PFSK-1 (cell line): ENCODE results near the gene TMEM11.

Experiments used
- POLR2AphosphoS5 ChIP-seq: IDR thresholded peaks from 2 replicates; pipeline ENCODE4 v1.6.1; 2012; ENCODE audit warnings: low read depth, mild to moderate bottlenecking, control low read depth, low read length, moderate library complexity
- TAF1 ChIP-seq: IDR thresholded peaks from 2 replicates; pipeline ENCODE4 v1.6.1; 2012; ENCODE audit warnings: low read length, control low read depth, borderline replicate concordance; ENCODE audit not compliant: insufficient read depth
- TF ChIP-seq, protein P1 (sequence below), 2 experiments: IDR thresholded peaks; 2 replicates each; pipeline versions ENCODE4 v1.6.1 to v1.8.0; 2011 to 2012; ENCODE audit warnings: low read depth in 2 of 2, low read length in 2 of 2, control low read depth in 1 of 2, inconsistent platforms in 1 of 2, mild to moderate bottlenecking in 1 of 2, moderate library complexity in 1 of 2; ENCODE audit not compliant: insufficient read depth in 1 of 2

DNA sequence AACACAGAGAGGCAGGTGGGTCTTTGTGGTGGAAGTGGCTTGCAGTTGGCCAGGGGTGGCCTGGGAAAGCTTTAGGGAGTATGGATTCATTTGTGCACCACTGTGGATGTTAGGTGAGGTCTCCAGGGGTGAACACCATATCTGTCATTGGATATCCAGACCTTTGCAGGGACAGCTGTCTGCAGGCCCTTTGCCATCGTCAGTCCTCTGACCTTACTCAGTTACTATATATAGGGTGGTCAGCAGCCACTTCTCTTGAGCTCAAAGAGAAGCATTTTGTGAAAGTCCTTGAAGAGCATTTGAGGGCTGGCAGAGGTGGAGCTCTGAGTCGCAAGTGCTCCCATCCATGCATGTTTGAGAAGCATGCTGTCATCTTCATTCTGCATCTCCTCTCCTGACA, 40.4 kb downstream of the TMEM11 start:
- TF ChIP-seq, protein P1, sequence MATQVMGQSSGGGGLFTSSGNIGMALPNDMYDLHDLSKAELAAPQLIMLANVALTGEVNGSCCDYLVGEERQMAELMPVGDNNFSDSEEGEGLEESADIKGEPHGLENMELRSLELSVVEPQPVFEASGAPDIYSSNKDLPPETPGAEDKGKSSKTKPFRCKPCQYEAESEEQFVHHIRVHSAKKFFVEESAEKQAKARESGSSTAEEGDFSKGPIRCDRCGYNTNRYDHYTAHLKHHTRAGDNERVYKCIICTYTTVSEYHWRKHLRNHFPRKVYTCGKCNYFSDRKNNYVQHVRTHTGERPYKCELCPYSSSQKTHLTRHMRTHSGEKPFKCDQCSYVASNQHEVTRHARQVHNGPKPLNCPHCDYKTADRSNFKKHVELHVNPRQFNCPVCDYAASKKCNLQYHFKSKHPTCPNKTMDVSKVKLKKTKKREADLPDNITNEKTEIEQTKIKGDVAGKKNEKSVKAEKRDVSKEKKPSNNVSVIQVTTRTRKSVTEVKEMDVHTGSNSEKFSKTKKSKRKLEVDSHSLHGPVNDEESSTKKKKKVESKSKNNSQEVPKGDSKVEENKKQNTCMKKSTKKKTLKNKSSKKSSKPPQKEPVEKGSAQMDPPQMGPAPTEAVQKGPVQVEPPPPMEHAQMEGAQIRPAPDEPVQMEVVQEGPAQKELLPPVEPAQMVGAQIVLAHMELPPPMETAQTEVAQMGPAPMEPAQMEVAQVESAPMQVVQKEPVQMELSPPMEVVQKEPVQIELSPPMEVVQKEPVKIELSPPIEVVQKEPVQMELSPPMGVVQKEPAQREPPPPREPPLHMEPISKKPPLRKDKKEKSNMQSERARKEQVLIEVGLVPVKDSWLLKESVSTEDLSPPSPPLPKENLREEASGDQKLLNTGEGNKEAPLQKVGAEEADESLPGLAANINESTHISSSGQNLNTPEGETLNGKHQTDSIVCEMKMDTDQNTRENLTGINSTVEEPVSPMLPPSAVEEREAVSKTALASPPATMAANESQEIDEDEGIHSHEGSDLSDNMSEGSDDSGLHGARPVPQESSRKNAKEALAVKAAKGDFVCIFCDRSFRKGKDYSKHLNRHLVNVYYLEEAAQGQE (IDR thresholded peaks at IDR 0.05; ENCODE audit: insufficient read depth in 1 of 2, low read depth in 2 of 2, low read length in 2 of 2), result no peak
- TF ChIP-seq TAF1, result no peak
- no peak for TF ChIP-seq POLR2AphosphoS5
